Neural cell (in vitro differentiated cells): ENCODE measurements around the gene DDX25. TPM values are rescaled to one million over a fixed set of nuclear protein-coding genes. Genes with fewer than 3 reads are reported as not detected.

Source experiments
- H2AFZ ChIP-seq: fragments of 200-600, 300-800 bp; sonication (generic), shearing (Covaris generic); 2 replicates; pipeline ENCODE4 v1.6.0; 2014; ENCODE audit warnings: low read depth, mild to moderate bottlenecking, antibody characterized with exemption, low read length, moderate library complexity
- H3F3A ChIP-seq: fragments of 200-600 bp; shearing (Covaris generic); 2 replicates; pipeline ENCODE4 v1.6.1; 2016; ENCODE audit warnings: mild to moderate bottlenecking, moderate library complexity, mixed read lengths, antibody characterized with exemption, low read length; ENCODE audit not compliant: insufficient read depth, poor library complexity, severe bottlenecking
- H3K27ac ChIP-seq: fragments of 200-600, 300-800 bp; sonication (generic), shearing (Covaris generic); 2 replicates; pipeline ENCODE4 v1.5.1; 2014; ENCODE audit warnings: mild to moderate bottlenecking, low read length, moderate library complexity
- H3K27me3 ChIP-seq: fragments of 300-800, 200-600 bp; sonication (generic), shearing (Covaris generic); 2 replicates; pipeline ENCODE4 v1.6.0; 2014; ENCODE audit warnings: mild to moderate bottlenecking, low read depth, low read length, moderate library complexity; ENCODE audit not compliant: insufficient read depth
- H3K36me3 ChIP-seq: fragments of 300-800, 200-600 bp; sonication (generic), shearing (Covaris generic); 2 replicates; pipeline ENCODE4 v1.5.1; 2014; ENCODE audit warnings: mild to moderate bottlenecking, antibody characterized with exemption, low read length, moderate library complexity; ENCODE audit not compliant: insufficient read depth
- H3K4me2 ChIP-seq: fragments of 300-800, 200-600 bp; sonication (generic), shearing (Covaris generic); 2 replicates; pipeline ENCODE4 v1.6.0; 2014; ENCODE audit warnings: mild to moderate bottlenecking, low read length
- H3K4me3 ChIP-seq: fragments of 300-800, 200-600 bp; sonication (generic), shearing (Covaris generic); 2 replicates; pipeline ENCODE4 v1.5.1; 2014; ENCODE audit warnings: mild to moderate bottlenecking, low read length, moderate library complexity
- H3K79me2 ChIP-seq: fragments of 200-600 bp; shearing (Covaris generic); replicated peaks from 2 replicates; pipeline ENCODE4 v1.6.0; 2014; ENCODE audit warnings: mild to moderate bottlenecking, low read length, moderate library complexity; ENCODE audit not compliant: insufficient read depth
- H3K9ac ChIP-seq: fragments of 300-800, 200-600 bp; sonication (generic), shearing (Covaris generic); 2 replicates; pipeline ENCODE4 v1.6.1; 2016; ENCODE audit warnings: mild to moderate bottlenecking, low read length, mixed read lengths
- H3K9me2 ChIP-seq: fragments of 200-600 bp; shearing (Covaris generic); 2 replicates; pipeline ENCODE4 v1.6.1; 2016; ENCODE audit warnings: mild to moderate bottlenecking, low read length, mixed read lengths; ENCODE audit not compliant: insufficient read depth
- H3K9me3 ChIP-seq: fragments of 200-600, 300-800 bp; sonication (generic), shearing (Covaris generic); 2 replicates; pipeline ENCODE4 v1.6.1; 2016; ENCODE audit warnings: mild to moderate bottlenecking, mixed run types, low read length, moderate library complexity, mixed read lengths
- H4K20me1 ChIP-seq: fragments of 200-600 bp; shearing (Covaris generic); 2 replicates; pipeline ENCODE4 v1.6.1; 2016; ENCODE audit warnings: mild to moderate bottlenecking, mixed run types; ENCODE audit not compliant: insufficient read depth
- CTCF ChIP-seq: fragments of 450-650 bp; IDR thresholded peaks from 2 replicates; pipeline ENCODE4 v1.5.1; 2014; ENCODE audit warnings: antibody characterized with exemption, mild to moderate bottlenecking, moderate library complexity; ENCODE audit not compliant: poor library complexity, severe bottlenecking
- EP300 ChIP-seq: fragments of 450-650 bp; conservative IDR thresholded peaks from 2 replicates; pipeline ENCODE4 v1.6.1; 2014; ENCODE audit warnings: antibody characterized with exemption, mild to moderate bottlenecking, moderate library complexity; ENCODE audit not compliant: poor library complexity, severe bottlenecking
- EZH2 ChIP-seq: fragments of 200-600, 300-800 bp; shearing (Covaris generic), sonication (generic); IDR thresholded peaks from 2 replicates; pipeline ENCODE4 v1.6.1; 2014; ENCODE audit warnings: antibody characterized with exemption, low read length, borderline replicate concordance, mild to moderate bottlenecking; ENCODE audit not compliant: insufficient read depth, poor library complexity, severe bottlenecking
- MXI1 ChIP-seq: fragments of 450-650 bp; conservative IDR thresholded peaks from 2 replicates; pipeline ENCODE4 v1.6.1; 2014; ENCODE audit warnings: antibody characterized with exemption, mild to moderate bottlenecking; ENCODE audit not compliant: poor library complexity, severe bottlenecking
- POLR2AphosphoS5 ChIP-seq: IDR thresholded peaks from 2 replicates; pipeline ENCODE4 v1.6.1; 2012
- RAD21 ChIP-seq: fragments of 450-650 bp; conservative IDR thresholded peaks from 2 replicates; pipeline ENCODE4 v1.6.1; 2014; ENCODE audit warnings: antibody characterized with exemption, mild to moderate bottlenecking, moderate library complexity
- SMC3 ChIP-seq: fragments of 450-650 bp; conservative IDR thresholded peaks from 2 replicates; pipeline ENCODE4 v1.6.1; 2014; ENCODE audit warnings: antibody characterized with exemption, mild to moderate bottlenecking, moderate library complexity; ENCODE audit not compliant: poor library complexity
- TAF1 ChIP-seq: IDR thresholded peaks from 2 replicates; pipeline ENCODE4 v1.6.1; 2012; ENCODE audit warnings: low read depth
- polyA plus RNA-seq: library from polyadenylated mRNA; depleted of rRNA; stranded (reverse); fragments of >200 nt; gene quantifications from 2 replicates; pipeline ENCODE4 v1.2.3, GENCODE V29; 2014
- TF ChIP-seq, protein P1 (sequence below): IDR thresholded peaks from 2 replicates; pipeline ENCODE4 v1.6.1; 2012; ENCODE audit warnings: borderline replicate concordance

DDX25 gene
- polyA plus RNA-seq, 1 donor from 2014 or later, result 66.4 TPM

DNA sequence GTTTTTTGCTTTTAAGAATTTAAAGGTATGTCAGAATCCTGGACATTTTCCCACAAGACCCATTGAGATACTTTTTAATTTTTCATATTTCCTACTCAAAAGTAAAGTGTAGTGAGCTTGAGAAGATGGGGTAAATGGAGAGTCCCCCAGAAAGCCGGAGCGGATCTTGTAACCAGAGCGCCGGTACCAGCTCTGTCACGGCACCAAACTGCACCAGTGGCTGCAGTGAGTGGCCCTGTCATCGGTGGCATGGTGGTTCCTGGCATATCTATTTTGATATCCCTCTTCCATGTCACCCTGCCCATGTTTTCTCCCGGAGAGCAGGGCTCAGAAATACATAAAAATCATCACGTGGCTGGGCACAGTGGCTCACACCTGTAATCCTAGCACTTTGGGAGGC lies 19.3 kb downstream of the DDX25 start:
- Histone ChIP-seq H2AFZ (no peak overlapping the region), H4K20me1 (no peaks in the 10 kb centered on the region)
- TF ChIP-seq POLR2AphosphoS5 (no peak), MXI1 (no peak), CTCF (no peak), EP300 (no peak), EZH2 (no peak), SMC3 (no peak)
- TF ChIP-seq, protein P1, sequence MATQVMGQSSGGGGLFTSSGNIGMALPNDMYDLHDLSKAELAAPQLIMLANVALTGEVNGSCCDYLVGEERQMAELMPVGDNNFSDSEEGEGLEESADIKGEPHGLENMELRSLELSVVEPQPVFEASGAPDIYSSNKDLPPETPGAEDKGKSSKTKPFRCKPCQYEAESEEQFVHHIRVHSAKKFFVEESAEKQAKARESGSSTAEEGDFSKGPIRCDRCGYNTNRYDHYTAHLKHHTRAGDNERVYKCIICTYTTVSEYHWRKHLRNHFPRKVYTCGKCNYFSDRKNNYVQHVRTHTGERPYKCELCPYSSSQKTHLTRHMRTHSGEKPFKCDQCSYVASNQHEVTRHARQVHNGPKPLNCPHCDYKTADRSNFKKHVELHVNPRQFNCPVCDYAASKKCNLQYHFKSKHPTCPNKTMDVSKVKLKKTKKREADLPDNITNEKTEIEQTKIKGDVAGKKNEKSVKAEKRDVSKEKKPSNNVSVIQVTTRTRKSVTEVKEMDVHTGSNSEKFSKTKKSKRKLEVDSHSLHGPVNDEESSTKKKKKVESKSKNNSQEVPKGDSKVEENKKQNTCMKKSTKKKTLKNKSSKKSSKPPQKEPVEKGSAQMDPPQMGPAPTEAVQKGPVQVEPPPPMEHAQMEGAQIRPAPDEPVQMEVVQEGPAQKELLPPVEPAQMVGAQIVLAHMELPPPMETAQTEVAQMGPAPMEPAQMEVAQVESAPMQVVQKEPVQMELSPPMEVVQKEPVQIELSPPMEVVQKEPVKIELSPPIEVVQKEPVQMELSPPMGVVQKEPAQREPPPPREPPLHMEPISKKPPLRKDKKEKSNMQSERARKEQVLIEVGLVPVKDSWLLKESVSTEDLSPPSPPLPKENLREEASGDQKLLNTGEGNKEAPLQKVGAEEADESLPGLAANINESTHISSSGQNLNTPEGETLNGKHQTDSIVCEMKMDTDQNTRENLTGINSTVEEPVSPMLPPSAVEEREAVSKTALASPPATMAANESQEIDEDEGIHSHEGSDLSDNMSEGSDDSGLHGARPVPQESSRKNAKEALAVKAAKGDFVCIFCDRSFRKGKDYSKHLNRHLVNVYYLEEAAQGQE, result no peak

DNA sequence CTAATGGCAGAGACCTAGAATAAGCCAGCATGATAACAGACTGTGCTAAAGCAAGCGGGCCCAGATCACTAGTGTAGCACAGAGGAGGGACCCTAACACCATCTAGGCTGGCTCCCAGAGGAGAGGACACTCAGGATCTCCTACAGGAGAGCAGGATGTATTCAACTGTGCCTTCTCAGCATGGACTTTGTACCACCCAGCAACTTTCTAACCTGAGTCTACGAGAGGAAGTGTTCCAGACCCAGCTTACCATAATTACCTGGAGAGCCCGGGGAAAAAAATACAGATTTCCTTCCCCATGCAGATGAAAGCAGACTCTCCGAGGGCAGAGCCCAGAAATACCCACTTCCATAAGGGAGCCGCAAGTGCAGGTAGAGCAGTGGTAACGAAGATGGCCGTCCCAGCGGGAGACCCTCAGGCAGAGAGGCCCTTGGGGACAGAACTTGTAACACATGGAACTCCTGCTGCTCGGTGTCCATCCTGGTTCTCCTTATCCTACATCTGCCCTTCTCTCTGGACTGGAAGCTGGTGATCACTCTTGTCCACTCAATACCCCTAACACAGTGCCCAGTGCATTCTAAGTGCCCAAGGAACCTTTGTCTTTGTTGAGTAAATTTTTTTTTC lies 20.2 kb downstream of the DDX25 start:
- H3K9me3 ChIP-seq, result no peaks in the 10 kb centered on the region
- no peak overlapping the region for H3K27ac ChIP-seq
- no peaks in the 10 kb centered on the region for H4K20me1 ChIP-seq
- no peaks in the 10 kb centered on the region for H3K27me3 ChIP-seq
- no peak overlapping the region for H2AFZ ChIP-seq
- H3K79me2 ChIP-seq, result no peaks in the 10 kb centered on the region
- TF ChIP-seq MXI1 (no peak), EP300 (no peak), CTCF (no peak), EZH2 (no peak), POLR2AphosphoS5 (no peak), TAF1 (no peak), RAD21 (no peak), SMC3 (no peak)
- TF ChIP-seq, protein P1, result no peak
- H3K9ac ChIP-seq, result no peak overlapping the region
- H3F3A ChIP-seq, result no peaks in the 10 kb centered on the region
- no peaks in the 10 kb centered on the region for H3K36me3 ChIP-seq
- no peak overlapping the region for H3K4me3 ChIP-seq
- H3K9me2 ChIP-seq, result no peaks in the 10 kb centered on the region
- H3K4me2 ChIP-seq, result no peak overlapping the region

More for the DNA sequence above, 19.3 kb downstream of the DDX25 start:
- Histone ChIP-seq H3K9me2 (no peaks in the 10 kb centered on the region), H3K79me2 (no peaks in the 10 kb centered on the region), H3K4me2 (no peak overlapping the region), H3K4me3 (no peak overlapping the region), H3K27ac (no peak overlapping the region), H3F3A (no peaks in the 10 kb centered on the region), H3K36me3 (no peaks in the 10 kb centered on the region), H3K9ac (no peak overlapping the region), H3K9me3 (no peaks in the 10 kb centered on the region), H3K27me3 (no peaks in the 10 kb centered on the region)
